Measurements from ENCODE around the gene TTLL11.

The TTLL11 gene

GRCh38 chr9:122107291-122107805 is 14.2 kb upstream of the TTLL11 start:
- no peak for DNase-seq

- DNase-seq: no peak
These were observed 13.5 kb upstream of the TTLL11 start for GRCh38 chr9:122106576-122106975.

- DNase-seq: no peak
These were observed 10.9 kb upstream of the TTLL11 start for GRCh38 chr9:122103985-122104384.

- no peak for DNase-seq
These were observed 9.0 kb upstream of the TTLL11 start for GRCh38 chr9:122102156-122102555.

GRCh38 chr9:122100756-122101155 is 7.6 kb upstream of the TTLL11 start:
- DNase-seq: no peak

- peak; percentile 91 for DNase-seq
These were observed 6.3 kb upstream of the TTLL11 start for GRCh38 chr9:122099271-122099869.

GRCh38 chr9:122097679-122098315 is 4.7 kb upstream of the TTLL11 start:
- peak; percentile 60 for DNase-seq

GRCh38 chr9:122096620-122097415 is 3.7 kb upstream of the TTLL11 start:
- DNase-seq: no peak

GRCh38 chr9:122095010-122095767 is 2.1 kb upstream of the TTLL11 start:
- peak; percentile 83 for DNase-seq

GRCh38 chr9:122091682-122092592 is 1.2 kb downstream of the TTLL11 start:
- DNase-seq: no peak

- no peak for DNase-seq
These were observed 2.1 kb downstream of the TTLL11 start for GRCh38 chr9:122090981-122091380.

- DNase-seq: no peak
These were observed 2.7 kb downstream of the TTLL11 start for GRCh38 chr9:122090287-122090883.

- no peak for DNase-seq
These were observed 4.0 kb downstream of the TTLL11 start for GRCh38 chr9:122088880-122089706.

- no peak for DNase-seq
These were observed 5.5 kb downstream of the TTLL11 start for GRCh38 chr9:122087406-122088200.

- DNase-seq: no peak
These were observed 6.2 kb downstream of the TTLL11 start for GRCh38 chr9:122086873-122087272.

- no peak for DNase-seq
These were observed 7.8 kb downstream of the TTLL11 start for GRCh38 chr9:122085260-122085659.

GRCh38 chr9:122084026-122084675 is 9.0 kb downstream of the TTLL11 start:
- DNase-seq: no peak

GRCh38 chr9:122080986-122081385 is 12.1 kb downstream of the TTLL11 start:
- no peak for DNase-seq

GRCh38 chr9:122078557-122078956 is 14.6 kb downstream of the TTLL11 start:
- no peak for DNase-seq
